PC-3 (cell line): ENCODE measurements around the gene SLC6A4. TPM values are rescaled to one million over a fixed set of nuclear protein-coding genes. Genes with fewer than 3 reads are reported as not detected.
"Not testable (repeated sequence)": the region's sequence is repeated elsewhere in the genome, so short reads cannot be mapped to it uniquely, and the experiment has no call there.

Source experiments
- ATAC-seq: fragments of 200-7000 bp; cut with Tn5 transposase; 2 replicates; pipeline ENCODE4 v1.9.1; 2020; ENCODE audit warnings: mild to moderate bottlenecking, moderate library complexity
- BruUV-seq: library from RNA; stranded (reverse); fragments of 400-500 nt; replicated peaks from 2 replicates; lab custom pipeline; 2021; lab: Mats Ljungman, UMichigan
- CTCF ChIA-PET: fragments of 300-600 bp; sonication (Branson Sonifier 250); formaldehyde crosslinking; loops from one replicate; lab custom pipeline; 2022; ENCODE audit warnings: antibody characterized with exemption; lab: Charles Lee
- POLR2A ChIA-PET: fragments of 300-600 bp; sonication (Branson Sonifier 250); formaldehyde crosslinking; loops from one replicate; lab custom pipeline; 2022; ENCODE audit warnings: antibody characterized with exemption; ENCODE audit not compliant: unreplicated experiment; lab: Charles Lee
- DNase-seq: peaks from one replicate; pipeline ENCODE4 v3.0.0-alpha.2; 2015
- H2AFZ ChIP-seq: fragments of 300-600 bp; sonication (generic); 2 replicates; pipeline ENCODE4 v1.6.0; 2016; ENCODE audit warnings: antibody characterized with exemption, low read length
- H3F3A ChIP-seq: fragments of 300-600 bp; sonication (generic); one replicate; pipeline ENCODE4 v1.6.0; 2017; ENCODE audit warnings: antibody characterized with exemption, low read length, control low read depth, mild to moderate bottlenecking; ENCODE audit not compliant: unreplicated experiment
- H3K27ac ChIP-seq: fragments of 300-600 bp; sonication (generic); 2 replicates; pipeline ENCODE4 v1.5.1; 2016; ENCODE audit warnings: mild to moderate bottlenecking, low read length
- H3K27me3 ChIP-seq: fragments of 300-600 bp; sonication (generic); 2 replicates; pipeline ENCODE4 v1.6.1; 2016; ENCODE audit warnings: low read length, mixed read lengths
- H3K36me3 ChIP-seq: fragments of 300-600 bp; sonication (generic); 2 replicates; pipeline ENCODE4 v1.6.1; 2016; ENCODE audit warnings: low read depth, mixed run types, low read length, mixed read lengths
- H3K4me1 ChIP-seq: fragments of 300-600 bp; sonication (generic); 2 replicates; pipeline ENCODE4 v1.5.1; 2016; ENCODE audit warnings: low read length; ENCODE audit not compliant: insufficient read depth
- H3K4me2 ChIP-seq: fragments of 300-600 bp; sonication (generic); 2 replicates; pipeline ENCODE4 v1.6.0; 2016; ENCODE audit warnings: low read length
- H3K4me3 ChIP-seq: fragments of 300-600 bp; sonication (generic); 2 replicates; pipeline ENCODE4 v1.5.1; 2016; ENCODE audit warnings: mild to moderate bottlenecking, low read length, mixed read lengths
- H3K79me2 ChIP-seq: fragments of 300-600 bp; sonication (generic); 2 replicates; pipeline ENCODE4 v1.6.1; 2017; ENCODE audit warnings: low read length, mixed read lengths
- H3K9ac ChIP-seq: fragments of 300-600 bp; sonication (generic); 2 replicates; pipeline ENCODE4 v1.6.0; 2016; ENCODE audit warnings: mild to moderate bottlenecking, low read length
- H3K9me2 ChIP-seq: fragments of 300-600 bp; sonication (generic); replicated peaks from 2 replicates; pipeline ENCODE4 v1.6.1; 2016; ENCODE audit warnings: mixed run types, low read length, mixed read lengths
- H3K9me3 ChIP-seq: fragments of 300-600 bp; sonication (generic); 2 replicates; pipeline ENCODE4 v1.6.1; 2016; ENCODE audit warnings: low read length, mixed read lengths
- H4K20me1 ChIP-seq: fragments of 300-600 bp; sonication (generic); 2 replicates; pipeline ENCODE4 v1.6.1; 2016; ENCODE audit warnings: low read length, mixed read lengths
- EZH2 ChIP-seq: fragments of 300-600 bp; sonication (generic); IDR thresholded peaks from one replicate; pipeline ENCODE4 v1.6.1; 2017; ENCODE audit warnings: antibody characterized with exemption, mild to moderate bottlenecking, low read length; ENCODE audit not compliant: unreplicated experiment
- EZH2phosphoT487 ChIP-seq: fragments of 300-600 bp; sonication (generic); IDR thresholded peaks from 2 replicates; pipeline ENCODE4 v1.6.1; 2018; ENCODE audit warnings: mild to moderate bottlenecking, antibody characterized with exemption, low read length, borderline replicate concordance
- intact Hi-C: fragments of 100-400 bp; cut with micrococcal nuclease; formaldehyde crosslinking; loops from 2 replicates; pipeline ENCODE4 v1.9.0; 2023
- total RNA-seq: library from RNA; depleted of rRNA; stranded (reverse); fragments of >200 nt; gene quantifications from 2 replicates; pipeline ENCODE4 v1.2.3, GENCODE V29; 2014
- TF ChIP-seq, protein P1 (sequence below): fragments of 300-600 bp; sonication (generic); conservative IDR thresholded peaks from 2 replicates; pipeline ENCODE4 v1.5.1; 2017; ENCODE audit warnings: antibody characterized with exemption, low read depth, mild to moderate bottlenecking, low read length

The SLC6A4 gene
- total RNA-seq, 1 experiment from 2014 or later = not detected

DNA sequence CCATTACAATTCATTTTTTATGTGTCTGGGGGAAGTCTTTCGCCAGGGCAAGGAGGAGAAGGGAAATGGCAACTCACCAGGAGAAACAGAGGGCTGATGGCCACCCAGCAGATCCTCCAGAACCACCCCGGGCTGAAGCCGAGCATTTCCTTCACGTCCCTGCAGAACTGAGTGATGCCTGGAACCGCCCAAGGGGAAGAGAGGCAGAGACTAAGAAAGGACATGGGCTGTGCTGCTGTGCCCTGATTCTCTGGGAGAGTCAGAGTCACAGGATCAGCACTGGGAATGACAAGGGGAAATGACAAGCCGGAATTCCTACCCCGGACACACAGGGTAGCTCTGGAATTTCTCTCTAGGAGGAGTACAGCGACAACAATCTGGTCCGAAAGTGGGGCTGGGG is 27.8 kb downstream of the SLC6A4 start:
- POLR2A ChIA-PET = no interaction called here

DNA sequence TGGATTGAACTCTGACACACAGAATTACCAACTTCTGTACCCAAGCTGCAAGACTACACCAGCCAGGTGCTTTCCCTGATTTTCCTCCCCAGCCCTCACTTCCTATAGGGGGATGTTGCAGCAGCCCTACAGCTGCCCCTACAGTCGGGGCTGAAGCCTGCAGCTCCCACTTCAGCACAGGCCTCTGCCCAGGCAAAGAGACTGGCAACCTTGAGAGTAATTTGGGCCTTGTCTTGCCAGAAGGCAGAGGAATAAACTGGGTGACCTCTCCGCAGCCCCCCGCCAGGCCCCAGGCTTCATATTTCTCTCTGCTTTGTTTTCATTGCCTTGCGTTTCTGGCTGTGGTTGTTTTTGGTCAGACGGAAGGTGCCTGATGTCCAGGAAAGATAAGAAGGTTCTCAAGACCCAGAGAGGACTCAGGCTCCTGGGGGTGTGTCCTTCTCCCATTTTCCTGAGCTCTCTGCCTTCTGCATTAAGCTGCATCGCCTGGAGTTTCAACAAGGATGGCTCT is 32.0 kb downstream of the SLC6A4 start:
- Histone ChIP-seq H3K4me3 (no peak overlapping the region), H3K4me1 (no peaks in the 10 kb centered on the region), H3K9ac (no peak overlapping the region), H3K27ac (no peak overlapping the region), H3K4me2 (no peak overlapping the region), H4K20me1 (no peaks in the 10 kb centered on the region), H3K9me2 (no peaks in the 10 kb centered on the region), H3K9me3 (no peaks in the 10 kb centered on the region), H3K79me2 (no peaks in the 10 kb centered on the region), H3K27me3 (no peaks in the 10 kb centered on the region), H3F3A (no peaks in the 10 kb centered on the region), H2AFZ (no peak overlapping the region), H3K36me3 (no peaks in the 10 kb centered on the region)
- intact Hi-C loops = no loop called here
- POLR2A ChIA-PET = no interaction called here
- DNase-seq (no peak), ATAC-seq (no peak)
- BruUV-seq = no TSS peak
- CTCF ChIA-PET = interaction anchor here (1.0 kb wide), 1 partner anchor 110 kb away, joined by 3 read pairs; no protein-coding TSS in a partner anchor
- TF ChIP-seq EZH2phosphoT487 (no peak), EZH2 (no peak)
- TF ChIP-seq, protein P1, sequence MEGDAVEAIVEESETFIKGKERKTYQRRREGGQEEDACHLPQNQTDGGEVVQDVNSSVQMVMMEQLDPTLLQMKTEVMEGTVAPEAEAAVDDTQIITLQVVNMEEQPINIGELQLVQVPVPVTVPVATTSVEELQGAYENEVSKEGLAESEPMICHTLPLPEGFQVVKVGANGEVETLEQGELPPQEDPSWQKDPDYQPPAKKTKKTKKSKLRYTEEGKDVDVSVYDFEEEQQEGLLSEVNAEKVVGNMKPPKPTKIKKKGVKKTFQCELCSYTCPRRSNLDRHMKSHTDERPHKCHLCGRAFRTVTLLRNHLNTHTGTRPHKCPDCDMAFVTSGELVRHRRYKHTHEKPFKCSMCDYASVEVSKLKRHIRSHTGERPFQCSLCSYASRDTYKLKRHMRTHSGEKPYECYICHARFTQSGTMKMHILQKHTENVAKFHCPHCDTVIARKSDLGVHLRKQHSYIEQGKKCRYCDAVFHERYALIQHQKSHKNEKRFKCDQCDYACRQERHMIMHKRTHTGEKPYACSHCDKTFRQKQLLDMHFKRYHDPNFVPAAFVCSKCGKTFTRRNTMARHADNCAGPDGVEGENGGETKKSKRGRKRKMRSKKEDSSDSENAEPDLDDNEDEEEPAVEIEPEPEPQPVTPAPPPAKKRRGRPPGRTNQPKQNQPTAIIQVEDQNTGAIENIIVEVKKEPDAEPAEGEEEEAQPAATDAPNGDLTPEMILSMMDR = no peak

More for the DNA sequence above, 27.8 kb downstream of the SLC6A4 start:
- Histone ChIP-seq H3K4me3 (no peak overlapping the region), H3K9ac (no peak overlapping the region), H3K27me3 (no peaks in the 10 kb centered on the region), H3K4me2 (no peak overlapping the region), H3F3A (no peaks in the 10 kb centered on the region), H3K27ac (no peak overlapping the region), H3K79me2 (no peaks in the 10 kb centered on the region), H3K36me3 (no peaks in the 10 kb centered on the region), H4K20me1 (no peaks in the 10 kb centered on the region), H2AFZ (no peak overlapping the region), H3K4me1 (no peaks in the 10 kb centered on the region), H3K9me2 (no peaks in the 10 kb centered on the region), H3K9me3 (no peaks in the 10 kb centered on the region)
- no TSS peak for BruUV-seq
- intact Hi-C loops = no loop called here
- TF ChIP-seq EZH2phosphoT487 = no peak
- no peak for TF ChIP-seq EZH2
- TF ChIP-seq, protein P1 = no peak
- no peak for DNase-seq
- CTCF ChIA-PET = no interaction called here
- no peak for ATAC-seq

DNA sequence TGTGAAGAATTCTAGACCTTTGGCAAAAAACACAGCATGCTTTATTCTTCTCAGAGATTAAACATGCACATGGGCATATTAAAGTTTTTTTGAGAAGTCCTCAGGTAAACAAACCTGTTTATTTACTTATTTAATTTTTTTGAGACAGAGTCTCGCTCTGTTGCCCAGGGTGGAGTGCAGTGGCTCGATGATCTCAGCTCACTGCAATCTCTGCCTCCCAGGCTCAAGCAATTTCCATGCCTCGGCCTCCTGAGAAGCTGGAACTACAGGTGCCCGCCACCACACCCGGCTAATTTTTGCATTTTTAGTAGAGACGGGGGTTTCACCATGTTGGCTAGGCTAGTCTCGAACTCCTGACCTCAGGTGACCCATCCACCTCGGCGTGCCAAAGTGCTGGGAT is 34.8 kb downstream of the SLC6A4 start:
- intact Hi-C loops, H3K36me3 ChIP-seq, CTCF ChIA-PET, H2AFZ ChIP-seq, POLR2A ChIA-PET, H3K79me2 ChIP-seq, H3K4me2 ChIP-seq, H4K20me1 ChIP-seq, H3K27me3 ChIP-seq, H3K4me1 ChIP-seq, H3K9me3 ChIP-seq, BruUV-seq, H3K9me2 ChIP-seq, DNase-seq, H3F3A ChIP-seq, H3K4me3 ChIP-seq, ATAC-seq, H3K9ac ChIP-seq, H3K27ac ChIP-seq: not testable (repeated sequence)
